Caco-2 (cell line): ENCODE measurements around the gene GUCY2C. TPM values are rescaled to one million over a fixed set of nuclear protein-coding genes. Genes with fewer than 3 reads are reported as not detected.

Experiments used
- BruUV-seq: library from RNA; stranded (reverse); fragments of 400-500 nt; replicated peaks from 2 replicates; lab custom pipeline; 2021; lab: Mats Ljungman, UMichigan
- CTCF ChIA-PET: fragments of 300-600 bp; sonication (Branson Sonifier 250); formaldehyde crosslinking; loops from one replicate; lab custom pipeline; 2022; ENCODE audit warnings: antibody characterized with exemption; lab: Charles Lee
- POLR2A ChIA-PET: fragments of 300-600 bp; sonication (Branson Sonifier 250); formaldehyde crosslinking; loops from one replicate; lab custom pipeline; 2022; ENCODE audit warnings: antibody characterized with exemption; lab: Charles Lee
- DNase-seq, 2 experiments: peaks; one replicate each; pipeline versions ENCODE4 v3.0.0 to v3.0.0-alpha.2; 2020 to 2022
- H3K27me3 ChIP-seq: replicated peaks from 2 replicates; pipeline ENCODE4 v1.6.0; 2011; ENCODE audit warnings: low read length; ENCODE audit not compliant: control insufficient read depth, insufficient read depth
- H3K36me3 ChIP-seq: 2 replicates; pipeline ENCODE4 v1.5.1; 2011; ENCODE audit warnings: low read length; ENCODE audit not compliant: control insufficient read depth, insufficient read depth
- H3K4me1 ChIP-seq: fragments of 250-450 bp; sonication (Bioruptor Pico); 2 replicates; pipeline ENCODE4 v1.5.1; 2020; ENCODE audit warnings: mild to moderate bottlenecking
- H3K4me3 ChIP-seq: 2 replicates; pipeline ENCODE4 v1.5.1; 2011; ENCODE audit warnings: low read depth, mild to moderate bottlenecking, control low read depth, low read length
- H3K9me3 ChIP-seq: fragments of 250-450 bp; sonication (Bioruptor Pico); 2 replicates; pipeline ENCODE4 v1.5.1; 2020; ENCODE audit warnings: mild to moderate bottlenecking, moderate library complexity
- H3K27ac Mint-ChIP-seq: one replicate; pipeline ENCODE4 v1.8.0; 2022; ENCODE audit warnings: mixed read lengths; ENCODE audit not compliant: unreplicated experiment
- H3K27me3 Mint-ChIP-seq: one replicate; pipeline ENCODE4 v1.8.0; 2022; ENCODE audit warnings: mixed read lengths; ENCODE audit not compliant: insufficient read depth, unreplicated experiment
- H3K36me3 Mint-ChIP-seq: one replicate; pipeline ENCODE4 v1.8.0; 2022; ENCODE audit warnings: mild to moderate bottlenecking, mixed read lengths; ENCODE audit not compliant: insufficient read depth, unreplicated experiment
- H3K4me1 Mint-ChIP-seq: one replicate; pipeline ENCODE4 v1.8.0; 2022; ENCODE audit warnings: low read depth, mixed read lengths; ENCODE audit not compliant: unreplicated experiment
- H3K4me3 Mint-ChIP-seq: one replicate; pipeline ENCODE4 v1.8.0; 2022; ENCODE audit warnings: mild to moderate bottlenecking, moderate library complexity, mixed read lengths; ENCODE audit not compliant: unreplicated experiment
- H3K9me3 Mint-ChIP-seq: one replicate; pipeline ENCODE4 v1.8.0; 2022; ENCODE audit warnings: mixed read lengths; ENCODE audit not compliant: unreplicated experiment
- CTCF ChIP-seq, 2 experiments: fragments of 200-600 bp in 1 of 2; IDR thresholded peaks; 1 replicate in 1 of 2; 2 replicates in 1 of 2; pipeline versions ENCODE4 v1.5.1 to v1.8.0; 2011 to 2022; ENCODE audit warnings: antibody characterized with exemption in 1 of 2, control low read depth in 1 of 2, inconsistent platforms in 1 of 2, low read depth in 1 of 2, low read length in 1 of 2, mild to moderate bottlenecking in 1 of 2, moderate library complexity in 1 of 2; ENCODE audit not compliant: insufficient read depth in 1 of 2, severe bottlenecking in 1 of 2, unreplicated experiment in 1 of 2
- intact Hi-C: fragments of 100-400 bp; cut with micrococcal nuclease; formaldehyde crosslinking; loops from one replicate; pipeline ENCODE4 v1.10.0; 2022; ENCODE audit not compliant: unreplicated experiment
- total RNA-seq: library from RNA; stranded (reverse); gene quantifications from 2 replicates; pipeline ENCODE4 v1.2.3, GENCODE V29; 2022

GUCY2C gene
- total RNA-seq, 1 experiment from 2014 or later, result 2.4 TPM

GRCh38 chr12:14723763-14724162, 27.4 kb upstream of the GUCY2C start:
- no peak overlapping the region for H3K4me3 Mint-ChIP-seq
- H3K4me1 Mint-ChIP-seq, result no peaks in the 10 kb centered on the region
- POLR2A ChIA-PET, result no interaction called here
- H3K4me3 ChIP-seq, result no peak overlapping the region
- intact Hi-C loops, result loop anchor here (1.0 to 2.0 kb wide), 4 partner anchors 122 to 546 kb away; no protein-coding TSS in a partner anchor
- no peaks in the 10 kb centered on the region for H3K27me3 Mint-ChIP-seq
- H3K36me3 Mint-ChIP-seq, result peaks cover 6% of the 10 kb centered on the region
- BruUV-seq, result no TSS peak
- CTCF ChIA-PET, result interaction anchor here (0.7 kb wide), 1 partner anchor 80 kb away, joined by 3 read pairs; the partner anchor contains the start of genes C12orf60 and WBP11
- peak; percentile 47 to 66 for DNase-seq
- peak; percentile 59 to 65 for TF ChIP-seq CTCF (IDR thresholded peaks at IDR 0.05; ENCODE audit: insufficient read depth in 1 of 2, low read depth in 1 of 2, low read length in 1 of 2, severe bottlenecking in 1 of 2, unreplicated experiment in 1 of 2)
- H3K36me3 ChIP-seq, result no peaks in the 10 kb centered on the region
- H3K4me1 ChIP-seq, result no peaks in the 10 kb centered on the region
- H3K27me3 ChIP-seq, result no peaks in the 10 kb centered on the region
- H3K9me3 ChIP-seq, result peaks cover 18% of the 10 kb centered on the region
- peaks cover 70% of the 10 kb centered on the region for H3K9me3 Mint-ChIP-seq
- H3K27ac Mint-ChIP-seq, result no peak overlapping the region

DNA sequence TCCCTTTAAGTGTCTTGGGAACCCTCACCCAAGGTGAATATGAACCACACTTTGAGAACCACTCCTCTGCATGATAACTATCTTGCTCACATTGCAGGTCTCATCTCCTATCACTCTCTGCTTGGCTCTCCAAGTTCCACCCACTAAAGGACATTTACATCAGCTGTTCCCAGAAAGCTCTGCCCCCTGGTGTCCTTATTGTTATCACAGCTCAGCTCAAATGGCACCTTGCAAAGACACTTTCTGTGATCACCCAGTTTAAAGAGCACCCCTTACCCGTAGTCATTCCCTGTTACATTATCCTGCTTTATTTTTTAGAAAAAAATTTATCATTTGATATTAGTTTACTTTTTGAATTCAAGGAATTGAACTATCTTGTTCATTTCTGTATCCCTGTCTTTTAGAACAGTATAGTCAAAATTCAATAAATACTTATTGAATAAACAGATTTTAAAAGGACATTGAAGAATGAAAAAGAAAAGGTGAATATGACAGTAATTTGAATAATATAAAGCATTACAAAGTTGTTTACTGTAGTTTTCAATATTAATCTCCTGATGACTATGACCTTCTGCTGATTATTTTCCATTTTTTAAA, 20.5 kb upstream of the GUCY2C start:
- peaks cover 5% of the 10 kb centered on the region; the same call in 1 of the 2 replicates for H3K4me1 ChIP-seq
- POLR2A ChIA-PET, result no interaction called here
- CTCF ChIA-PET, result interaction anchor here (1.0 to 1.6 kb wide), 2 partner anchors 53 to 88 kb away, joined by 3 to 4 read pairs; no protein-coding TSS in a partner anchor
- peak; percentile 59 to 67 for DNase-seq
- Mint-ChIP-seq H3K9me3 (peaks cover 39% of the 10 kb centered on the region), H3K27me3 (no peaks in the 10 kb centered on the region), H3K36me3 (no peaks in the 10 kb centered on the region), H3K27ac (no peak overlapping the region), H3K4me3 (no peak overlapping the region), H3K4me1 (peaks cover 16% of the 10 kb centered on the region)
- H3K9me3 ChIP-seq, result peaks cover under 1% of the 10 kb centered on the region
- intact Hi-C loops, result loop anchor here (1.0 to 5.0 kb wide), 3 partner anchors 45 to 205 kb away; no protein-coding TSS in a partner anchor
- H3K4me3 ChIP-seq, result no peak overlapping the region
- H3K36me3 ChIP-seq, result no peaks in the 10 kb centered on the region
- no peaks in the 10 kb centered on the region for H3K27me3 ChIP-seq
- peak; percentile 30 to 64 for TF ChIP-seq CTCF (IDR thresholded peaks at IDR 0.05; ENCODE audit: insufficient read depth in 1 of 2, low read depth in 1 of 2, low read length in 1 of 2, severe bottlenecking in 1 of 2, unreplicated experiment in 1 of 2)
- BruUV-seq, result no TSS peak

GRCh38 chr12:14714437-14714836, 18.0 kb upstream of the GUCY2C start:
- H3K27ac Mint-ChIP-seq, result no peak overlapping the region
- H3K4me3 Mint-ChIP-seq, result no peak overlapping the region
- H3K4me1 Mint-ChIP-seq, result peaks cover 23% of the 10 kb centered on the region

More at GRCh38 chr12:14714437-14714836, 18.0 kb upstream of the GUCY2C start:
- no TSS peak for BruUV-seq
- H3K36me3 Mint-ChIP-seq, result no peaks in the 10 kb centered on the region
- peaks cover 5% of the 10 kb centered on the region; the same call in 1 of the 2 replicates for H3K4me1 ChIP-seq
- no peaks in the 10 kb centered on the region for H3K27me3 ChIP-seq
- H3K27me3 Mint-ChIP-seq, result no peaks in the 10 kb centered on the region
- no peaks in the 10 kb centered on the region for H3K36me3 ChIP-seq
- TF ChIP-seq CTCF (IDR thresholded peaks at IDR 0.05; ENCODE audit: insufficient read depth in 1 of 2, low read depth in 1 of 2, low read length in 1 of 2, severe bottlenecking in 1 of 2, unreplicated experiment in 1 of 2), result no peak
- CTCF ChIA-PET, result no interaction called here
- intact Hi-C loops, result no loop called here
- H3K4me3 ChIP-seq, result no peak overlapping the region
- POLR2A ChIA-PET, result no interaction called here
- DNase-seq, result no peak
- no peaks in the 10 kb centered on the region; the same call in 1 of the 2 replicates for H3K9me3 ChIP-seq
- H3K9me3 Mint-ChIP-seq, result peaks cover 23% of the 10 kb centered on the region
